Activated CD4-positive, alpha-beta T cell treated with anti-CD3 and anti-CD28 coated beads, Interleukin-2, Interleukin-4, amounts not matched to agents 100 ng/mL and 50 ng/mL, durations not matched to agents 16 hours and 8 hours (primary cell): ENCODE results near the gene FHIP1A.
A peak's percentile ranks its signal among the peaks of the same experiment; 100 is the strongest.
"Not testable (repeated sequence)": the region's sequence is repeated elsewhere in the genome, so short reads cannot be mapped to it uniquely, and the experiment has no call there.

Source experiments
- DNase-seq: peaks from one replicate; pipeline ENCODE4 v3.0.0-alpha.2; 2020; ENCODE audit warnings: low spot score

Gene FHIP1A

DNA sequence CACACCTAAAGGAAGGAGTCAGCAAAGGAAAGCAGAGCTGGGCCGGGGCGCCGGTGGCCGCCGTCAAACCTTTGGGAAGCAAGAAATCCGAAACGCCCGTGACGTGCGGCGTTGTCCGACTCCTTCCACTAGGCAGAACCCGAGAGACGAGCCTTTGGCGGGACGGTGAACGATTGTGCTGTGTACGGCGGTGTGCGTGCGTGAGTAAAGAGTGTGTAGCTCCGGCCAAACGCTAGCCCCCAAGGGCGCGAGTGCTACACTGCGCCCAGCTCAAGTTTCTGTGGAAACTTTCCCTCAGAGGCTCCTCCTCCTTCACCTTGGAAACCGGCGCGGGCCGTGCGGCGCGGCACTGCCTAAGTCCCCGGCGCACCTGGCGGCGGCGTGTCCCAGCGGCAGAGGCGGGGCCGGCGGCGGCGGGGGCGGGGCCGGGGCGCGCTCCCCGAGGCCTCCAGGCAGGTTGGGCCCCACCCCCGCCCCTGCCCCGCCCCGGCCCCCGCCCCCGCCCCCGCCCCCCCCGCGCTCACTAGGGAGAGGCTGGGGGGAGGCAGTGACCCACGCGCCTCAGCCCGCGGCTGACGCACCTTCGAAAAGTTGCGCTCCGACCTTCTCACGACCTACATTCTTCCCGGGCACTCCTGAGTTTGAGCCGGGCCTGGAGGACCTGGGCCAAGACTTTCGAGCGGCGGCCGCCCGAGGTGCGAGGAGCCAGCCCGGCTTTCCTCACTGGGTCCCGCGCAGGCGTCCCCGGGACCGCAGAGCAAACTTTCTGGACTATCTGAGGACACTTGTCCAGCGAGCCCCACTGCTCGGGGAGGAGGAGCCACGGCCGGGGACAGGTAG lies at the start of gene FHIP1A:
Gene FHIP1A (plus strand): TSS at position 547 of the 840 bp plus-strand sequence. CDS start 157,084 bp downstream, outside the sequence.
- DNase-seq = peak; percentile 56

DNA sequence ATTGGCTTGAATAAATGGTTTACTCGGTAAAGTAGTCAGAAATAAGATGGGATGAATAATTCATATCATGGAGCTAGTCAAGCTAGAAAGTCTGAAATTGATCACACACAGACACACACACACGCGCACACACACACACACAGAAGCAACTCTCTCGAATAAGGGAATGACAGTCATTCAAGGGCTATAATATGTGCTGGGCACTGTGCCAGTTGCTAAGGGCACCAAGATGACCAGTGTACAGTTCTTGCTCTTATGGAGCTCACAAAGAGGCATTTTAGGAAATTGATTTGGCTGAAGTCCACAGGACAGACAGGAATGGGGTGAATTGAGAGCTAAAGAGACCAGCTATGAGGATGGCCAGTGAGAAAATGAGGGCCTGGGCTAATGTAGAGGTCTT lies 49.4 kb upstream of the FHIP1A start:
- no peak for DNase-seq

DNA sequence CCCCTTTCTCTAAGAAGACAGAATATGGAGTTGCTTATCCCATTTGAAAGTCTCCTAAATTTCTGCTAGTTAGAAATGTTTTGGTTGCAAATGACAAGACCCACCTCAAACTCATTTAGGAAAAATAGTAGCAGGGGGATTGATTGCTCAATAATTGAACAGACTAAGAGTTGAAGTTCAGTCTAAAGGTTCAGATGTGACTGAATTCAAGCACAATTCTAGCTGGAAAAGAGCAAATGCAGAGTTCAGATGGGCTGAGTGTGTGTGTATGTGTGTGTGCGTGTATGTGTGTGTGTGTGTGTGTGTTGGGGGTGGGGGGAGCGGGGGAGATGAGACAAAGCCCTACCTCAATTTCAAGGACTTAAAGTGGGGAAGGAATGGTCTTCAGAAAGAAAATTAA lies 47.9 kb upstream of the FHIP1A start:
- DNase-seq = no peak

DNA sequence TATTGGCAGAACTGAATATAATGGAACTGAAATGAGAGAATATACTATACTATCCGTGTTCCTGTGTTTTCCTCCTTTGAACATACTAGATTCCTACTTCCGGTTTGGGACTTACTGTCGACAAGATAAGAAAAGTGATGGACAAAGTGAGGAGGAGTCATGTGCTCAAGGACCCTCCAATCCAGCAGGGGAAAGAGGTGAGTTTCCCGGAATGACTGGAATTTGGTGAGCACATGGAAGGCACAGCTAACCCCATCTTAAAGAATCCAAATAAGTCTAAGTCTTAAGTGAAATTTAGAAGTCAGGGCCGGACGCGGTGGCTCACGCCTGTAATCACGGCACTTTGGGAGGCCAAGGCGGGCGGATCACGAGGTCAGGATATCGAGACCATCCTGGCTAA lies 47.0 kb upstream of the FHIP1A start:
- no peak for DNase-seq

DNA sequence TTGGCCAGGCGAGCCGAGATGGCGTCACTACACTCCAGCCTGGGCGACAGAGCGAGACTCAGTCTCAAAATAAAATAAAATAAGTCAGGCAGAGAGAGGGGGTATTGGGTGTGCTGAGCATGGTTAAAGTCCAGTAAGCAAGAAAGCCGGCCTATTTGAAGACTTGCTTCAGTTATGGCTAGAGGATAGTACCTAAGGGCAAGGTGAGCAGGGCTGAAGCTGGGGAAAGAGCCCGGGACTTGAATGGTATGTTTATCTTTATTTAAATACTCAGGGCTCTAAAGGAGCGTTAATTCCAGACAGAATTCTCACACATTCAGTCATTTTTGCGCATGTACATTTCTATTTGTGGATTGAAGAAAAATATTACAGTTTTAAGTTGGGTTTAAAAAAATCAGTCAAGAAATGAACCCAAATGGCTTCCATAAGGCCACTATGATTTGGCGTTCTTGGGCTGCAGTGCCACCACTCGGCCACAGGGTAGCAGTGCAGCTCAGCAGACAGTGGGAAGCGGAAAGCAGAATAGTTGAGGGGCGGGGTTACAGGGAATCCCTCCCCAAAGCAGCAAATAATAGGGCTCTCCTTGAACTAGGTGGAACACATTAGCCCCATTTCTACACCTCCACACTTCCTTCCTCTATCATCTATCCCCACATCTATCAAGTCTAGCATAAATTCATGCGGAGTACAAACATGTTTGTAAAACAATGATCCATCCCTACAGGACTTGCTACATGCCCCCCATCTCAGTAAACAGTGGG lies 46.4 kb upstream of the FHIP1A start:
- peak; percentile 85 for DNase-seq

DNA sequence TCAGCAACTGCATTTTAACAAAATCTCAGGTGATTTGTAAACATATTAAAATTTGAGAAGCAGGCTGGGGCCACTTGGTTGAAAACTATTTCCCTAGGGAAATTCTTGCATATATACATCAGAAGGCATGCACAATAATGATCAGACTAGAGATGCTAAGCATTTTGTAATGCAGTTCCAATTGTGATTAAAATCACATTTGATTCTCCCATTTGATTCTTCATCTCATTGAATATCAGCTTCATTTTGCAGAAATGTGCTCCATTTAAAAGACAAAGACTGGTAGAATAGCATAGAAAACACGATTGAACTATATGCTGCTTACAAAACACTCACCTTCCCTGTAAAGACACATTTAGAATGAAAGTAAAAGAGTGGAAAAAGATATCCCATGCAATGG lies 32.4 kb upstream of the FHIP1A start:
- DNase-seq = no peak

DNA sequence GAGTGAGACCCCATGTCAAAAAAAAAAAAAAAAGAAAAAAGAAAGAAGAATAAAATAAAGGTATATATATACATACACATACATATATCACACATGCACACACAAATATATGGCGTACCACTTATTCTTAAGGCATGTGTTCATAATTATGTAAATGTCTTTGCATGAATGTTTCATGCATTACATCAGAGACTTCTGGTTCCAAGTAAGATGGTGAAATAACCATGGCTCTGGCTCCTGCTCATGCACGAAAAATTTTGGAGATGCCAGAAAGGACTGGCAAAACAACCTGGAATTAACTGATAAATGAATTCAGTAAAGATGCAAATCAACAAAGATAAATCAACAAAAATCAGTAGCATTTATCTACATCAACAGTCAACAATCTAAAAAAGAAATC lies 19.7 kb upstream of the FHIP1A start:
- DNase-seq = no peak

DNA sequence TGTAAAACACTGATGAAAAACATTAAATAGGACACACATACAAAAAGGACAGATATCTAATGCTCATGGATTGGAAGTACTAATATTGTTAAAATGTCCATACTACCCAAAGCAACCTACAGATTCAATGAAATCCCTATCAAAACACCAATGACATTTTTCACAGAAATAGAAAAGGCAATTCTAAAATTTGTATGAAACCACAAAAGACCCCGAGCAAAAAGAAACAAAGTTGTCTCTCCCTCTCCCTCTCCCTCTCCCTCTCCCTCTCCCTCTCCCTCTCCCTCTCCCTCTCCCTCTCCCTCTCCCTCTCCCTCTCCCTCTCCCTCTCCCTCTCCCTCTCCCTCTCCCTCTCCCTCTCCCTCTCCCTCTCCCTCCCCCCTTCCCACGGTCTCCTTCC lies 19.2 kb upstream of the FHIP1A start:
- not testable (repeated sequence) for DNase-seq

DNA sequence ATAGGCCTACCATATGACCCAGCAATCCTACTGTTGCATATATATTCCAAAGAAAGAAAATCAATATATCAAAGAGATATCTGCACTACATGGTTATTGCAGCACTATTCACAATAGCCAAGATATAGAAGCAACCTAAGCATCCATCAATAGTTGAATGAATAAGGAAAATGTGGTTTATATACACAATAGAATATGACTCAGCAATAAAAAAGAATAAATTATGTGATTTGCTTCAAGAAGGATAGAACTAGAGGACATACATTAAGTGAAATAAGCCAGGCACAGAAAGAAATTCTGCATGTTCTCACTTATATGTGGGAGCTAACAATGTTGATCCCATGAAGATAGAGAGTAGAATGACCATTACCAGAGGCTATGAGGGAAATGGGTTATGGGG lies 13.1 kb upstream of the FHIP1A start:
- no peak for DNase-seq

DNA sequence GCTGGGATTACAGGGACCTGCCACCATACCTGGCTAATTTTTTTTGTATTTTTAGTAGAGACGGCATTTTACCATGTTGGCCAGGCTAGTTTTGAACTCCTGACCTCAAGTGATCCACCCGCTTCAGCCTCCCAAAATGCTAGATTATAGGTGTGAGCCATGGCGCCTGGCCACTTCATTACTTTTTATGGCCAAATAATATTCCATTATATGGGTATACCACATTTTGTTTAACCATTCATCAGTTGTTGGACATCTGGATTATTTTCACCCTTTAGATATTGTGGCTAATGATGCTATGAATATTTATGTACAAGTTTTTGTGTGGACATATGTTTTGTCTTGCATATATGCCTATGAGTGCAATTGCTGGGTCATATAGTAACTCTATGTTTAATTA lies 8.6 kb upstream of the FHIP1A start:
- no peak for DNase-seq

DNA sequence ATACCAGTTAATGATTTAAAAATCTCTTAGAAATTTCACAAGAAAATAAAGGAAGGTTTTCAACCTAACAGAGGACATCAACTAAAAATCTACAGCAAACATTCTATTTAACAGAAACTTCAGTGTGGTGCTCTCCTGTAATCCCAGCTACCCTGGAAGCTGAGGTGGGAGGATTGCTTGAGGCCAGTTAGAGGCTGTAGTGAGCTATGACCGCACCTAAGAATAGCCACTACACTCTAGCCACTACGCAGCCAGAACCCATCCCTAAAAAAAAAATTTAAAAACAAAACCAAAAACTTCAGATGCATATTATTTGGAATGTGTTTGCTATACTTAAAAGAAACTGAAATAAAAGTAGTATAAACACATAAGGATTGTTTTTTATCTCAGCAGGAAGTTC lies 7.2 kb upstream of the FHIP1A start:
- no peak for DNase-seq

DNA sequence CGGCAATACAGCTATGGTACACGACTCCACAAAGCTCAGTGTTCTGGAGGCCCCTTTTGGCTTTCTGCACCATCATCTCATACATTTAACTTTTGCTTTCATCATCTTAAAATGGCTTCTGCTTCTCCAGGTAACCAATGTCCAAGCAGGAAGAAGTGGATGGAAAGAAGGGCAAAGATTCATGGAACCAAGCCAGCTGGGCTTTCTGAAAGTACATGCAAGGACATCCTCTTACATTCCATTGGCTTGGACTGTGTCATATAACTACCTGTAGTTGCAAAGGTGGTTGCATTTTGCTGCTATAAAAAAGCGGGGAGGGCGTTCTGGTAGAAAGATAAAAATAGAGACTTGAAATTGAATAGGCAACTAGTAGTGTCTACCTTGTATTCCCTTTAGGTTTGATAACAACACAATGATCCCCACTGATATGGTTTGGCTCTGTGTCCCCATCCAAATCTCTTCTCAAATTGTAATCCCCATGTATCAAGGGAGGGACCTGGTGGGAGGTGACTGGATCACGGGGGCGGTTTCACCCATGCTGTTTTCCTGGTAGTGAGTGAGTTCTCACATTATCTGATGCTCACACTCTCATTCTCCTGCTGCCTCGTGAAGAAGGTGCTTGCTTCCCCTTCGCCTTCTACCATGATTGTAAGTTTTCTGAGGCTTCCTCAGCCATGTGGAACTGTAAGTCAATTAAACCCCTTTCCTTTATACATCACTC lies 6.7 kb upstream of the FHIP1A start:
- DNase-seq = no peak

DNA sequence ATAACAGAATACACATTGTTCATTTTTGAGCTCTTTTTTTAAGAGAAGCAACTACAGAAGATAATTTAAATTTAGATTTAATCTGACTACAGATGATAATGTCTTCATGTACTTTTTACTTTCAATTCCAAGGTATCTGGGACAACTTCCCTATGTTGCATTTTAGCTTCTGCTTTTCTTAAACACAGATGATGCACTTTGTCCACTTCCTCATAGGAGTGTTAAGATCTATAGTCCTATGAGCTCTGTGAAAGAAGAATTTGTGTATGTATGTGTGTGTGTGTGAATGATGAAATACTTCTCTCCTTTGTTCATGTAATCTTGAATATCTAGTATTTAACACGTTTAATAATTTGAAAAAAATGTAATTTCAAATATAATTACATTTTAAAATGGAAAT lies 5.3 kb upstream of the FHIP1A start:
- DNase-seq = no peak

DNA sequence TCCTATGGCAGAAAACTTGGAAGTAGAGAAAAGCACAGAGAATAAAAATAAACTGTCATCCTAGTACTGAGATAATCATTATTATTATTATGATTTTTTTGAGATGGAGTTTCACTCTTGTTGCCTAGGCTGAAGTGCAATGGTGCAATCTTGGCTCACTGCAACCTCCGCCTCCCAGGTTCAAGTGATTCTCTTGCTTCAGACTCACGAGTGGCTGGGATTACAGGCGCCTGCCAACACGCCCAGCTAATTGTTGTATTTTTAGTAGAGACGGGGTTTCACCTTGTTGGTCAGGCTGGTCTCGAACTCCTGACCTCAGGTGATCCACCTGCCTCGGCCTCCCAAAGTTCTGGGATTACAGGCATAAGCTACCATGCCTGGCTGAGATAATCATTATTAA lies 4.2 kb upstream of the FHIP1A start:
- not testable (repeated sequence) for DNase-seq

DNA sequence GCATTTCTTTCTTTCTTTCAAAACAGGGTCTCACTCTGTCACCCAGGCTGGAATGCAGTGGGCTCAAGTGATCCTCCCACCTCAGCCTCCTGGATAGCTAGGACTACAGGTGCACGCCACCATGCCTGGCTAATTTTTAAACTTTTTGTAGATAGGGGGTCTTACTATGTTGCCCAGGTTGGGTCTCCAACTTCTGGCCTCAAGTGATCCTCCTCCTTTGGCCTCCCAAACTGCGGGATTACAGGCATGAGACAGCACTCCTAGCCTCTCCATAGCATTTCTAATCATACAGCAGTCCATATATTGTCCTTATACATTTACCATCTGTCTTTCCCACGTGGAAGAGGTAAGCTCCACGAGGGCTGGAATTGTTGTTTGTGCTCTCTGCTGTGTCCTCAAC lies 2.0 kb upstream of the FHIP1A start:
- DNase-seq = no peak

DNA sequence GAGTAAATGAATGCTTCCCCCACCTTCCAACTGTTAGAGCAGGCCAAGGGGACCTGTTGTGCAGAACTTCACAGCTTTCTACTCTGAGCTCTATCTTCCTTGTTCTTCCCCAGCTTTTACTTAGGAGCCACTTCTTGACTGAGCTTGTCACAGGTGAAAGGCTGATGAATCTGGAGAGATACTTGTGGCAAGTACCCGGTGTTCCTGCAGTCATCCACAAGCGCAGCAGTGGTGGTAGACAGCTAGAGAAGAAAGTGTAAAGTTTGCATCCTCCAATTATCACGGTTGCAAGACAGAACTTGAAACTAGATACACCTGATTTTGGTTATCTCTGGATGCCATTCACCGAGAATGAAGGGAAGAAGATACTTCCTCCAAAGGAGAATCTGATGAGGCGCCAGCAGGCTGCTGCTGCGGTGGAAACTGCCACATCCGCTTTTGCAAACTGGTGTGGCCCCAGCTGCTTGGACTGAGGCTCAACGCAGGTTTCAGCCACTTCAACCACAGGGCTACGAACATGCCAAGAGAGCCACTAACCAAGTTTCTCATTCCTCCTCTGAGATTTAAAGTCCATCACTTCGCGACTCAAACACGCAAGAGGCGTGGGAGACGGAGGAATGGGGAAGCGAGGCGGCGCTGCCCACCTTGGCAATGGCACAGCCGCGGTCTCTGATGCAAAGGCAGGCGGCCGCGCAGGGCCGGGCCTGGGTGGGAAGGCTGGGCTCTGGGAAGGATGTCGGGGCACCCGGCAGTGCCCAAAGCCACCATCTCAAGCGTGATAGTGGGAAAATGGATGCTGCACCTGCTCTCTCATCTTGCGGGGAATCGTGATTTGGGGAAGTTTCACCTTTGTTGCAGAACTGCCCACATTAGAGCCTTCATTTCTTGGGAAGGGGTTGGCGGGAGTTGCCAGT lies 1.3 kb upstream of the FHIP1A start:
- peak; percentile 57 for DNase-seq

DNA sequence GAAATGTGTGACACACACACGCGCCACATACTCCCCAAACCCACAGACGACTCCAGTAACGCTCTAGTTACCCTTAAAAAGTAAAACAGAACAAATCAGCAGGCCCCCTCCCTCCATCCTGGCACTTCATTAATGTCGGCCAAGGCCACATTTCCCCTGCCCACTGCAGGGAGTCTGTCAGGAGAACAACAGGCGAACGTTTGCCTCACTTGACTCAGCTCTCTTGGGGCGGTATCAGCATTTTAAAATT lies 671 bp upstream of the FHIP1A start:
- no peak for DNase-seq

DNA sequence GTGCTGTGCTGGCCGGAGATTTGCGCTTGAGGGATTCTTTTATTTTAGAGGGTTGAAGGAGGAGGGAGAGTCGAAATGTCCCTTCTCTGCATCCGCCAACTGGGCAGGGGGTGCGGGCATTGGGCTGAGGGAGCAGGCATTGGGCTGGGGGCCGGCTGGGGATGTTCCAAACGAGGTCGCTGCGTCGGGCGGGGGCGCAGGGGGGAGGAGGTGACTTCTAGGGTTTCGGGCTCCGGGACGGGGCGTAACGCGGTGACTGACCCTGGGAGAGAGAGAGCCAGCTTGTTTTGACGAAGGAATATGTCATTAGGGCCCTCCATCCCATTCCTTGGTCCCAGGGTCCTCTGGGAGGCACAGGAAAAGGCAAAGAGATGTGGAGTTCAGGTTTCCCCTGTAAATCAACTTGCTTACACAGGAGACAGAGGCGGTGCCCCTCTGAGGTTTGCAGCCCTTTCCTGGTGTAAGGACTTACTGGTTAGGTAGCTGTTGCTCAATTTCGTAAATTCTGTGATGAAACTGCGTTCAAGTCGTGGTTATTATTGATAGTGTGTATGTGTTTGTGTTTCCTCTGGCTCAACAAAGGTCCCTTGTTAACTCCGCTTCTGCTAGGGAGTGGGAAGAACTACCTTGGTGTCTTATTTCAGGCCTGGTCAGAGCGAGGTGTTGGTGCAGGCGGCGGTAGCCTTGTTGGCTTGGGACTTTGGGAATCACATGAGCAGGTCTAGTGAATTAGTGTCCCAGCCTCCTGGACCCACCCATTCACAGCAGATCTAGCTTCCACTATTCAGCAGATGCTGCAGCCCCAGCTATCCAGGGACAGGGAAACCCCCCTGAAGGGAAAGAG lies 716 bp downstream of the FHIP1A start:
- no peak for DNase-seq

DNA sequence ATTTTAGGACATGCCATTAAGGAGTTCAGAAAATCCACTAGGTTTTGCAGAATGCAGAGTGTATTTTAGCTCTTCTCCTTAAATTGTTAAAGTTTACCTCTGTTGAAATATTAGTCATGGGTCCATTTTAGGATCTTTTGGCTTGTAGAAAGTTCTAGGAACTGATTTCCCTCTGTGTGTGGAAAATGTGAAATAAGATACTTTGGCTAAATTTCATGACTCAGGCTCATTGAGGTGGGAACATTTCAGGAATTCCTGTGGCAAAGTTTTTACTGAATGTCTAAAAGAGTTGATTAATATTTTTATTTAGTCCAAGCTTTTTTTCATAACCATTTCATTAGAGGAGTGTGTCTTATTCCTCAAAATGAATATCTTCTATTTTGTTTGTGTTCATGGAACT lies 7.0 kb downstream of the FHIP1A start:
- DNase-seq = no peak

DNA sequence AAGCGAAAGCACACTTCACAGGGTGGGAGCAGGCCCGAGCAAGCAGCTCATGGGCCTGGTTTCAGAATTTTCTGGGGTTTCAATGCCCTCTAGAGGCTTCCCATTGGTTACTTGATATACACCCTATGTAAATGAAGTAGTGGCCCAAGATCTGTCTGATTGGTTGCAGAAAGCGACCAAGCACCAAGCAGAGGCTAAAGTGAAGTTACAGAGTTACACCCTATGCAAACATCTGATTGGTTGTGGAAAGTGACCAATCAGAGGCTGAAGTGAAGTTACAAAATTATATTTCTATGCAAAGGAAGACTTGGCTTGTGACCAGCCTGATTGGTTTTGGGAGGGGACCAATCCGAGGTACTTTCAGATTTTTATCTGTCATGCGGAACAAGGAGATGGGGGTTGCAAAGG lies 8.2 kb downstream of the FHIP1A start:
- DNase-seq = no peak

DNA sequence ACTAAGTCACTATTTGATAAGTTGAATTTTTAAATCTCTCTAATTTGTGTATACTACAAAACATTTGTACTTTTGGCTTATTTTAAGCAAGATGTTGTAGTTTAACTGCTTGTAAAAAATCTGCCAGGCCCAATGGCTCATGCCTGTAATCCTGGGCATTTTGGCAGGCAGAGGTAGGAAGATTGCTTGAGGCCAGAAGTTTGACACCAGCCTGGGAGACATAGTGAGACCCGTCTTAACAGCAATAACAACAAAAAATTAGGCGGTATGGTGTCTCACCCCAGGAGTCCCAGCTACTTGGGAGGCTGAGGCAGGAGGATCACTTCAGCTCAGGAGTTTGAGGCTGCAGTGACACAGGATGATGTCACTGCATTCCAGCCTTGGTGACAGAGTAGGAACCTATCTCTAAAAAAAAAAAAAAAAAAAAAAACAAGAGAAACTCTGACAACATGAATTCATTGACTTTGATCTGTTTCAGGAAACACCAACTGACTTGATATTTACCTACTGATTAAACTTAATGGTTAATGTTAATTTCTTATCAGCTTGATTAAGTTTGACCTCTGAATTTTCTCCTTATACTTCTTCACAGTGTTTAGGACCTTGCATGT lies 8.9 kb downstream of the FHIP1A start:
- no peak for DNase-seq
